ENCODE data around the gene CCDC43. TPM values are rescaled to one million over a fixed set of nuclear protein-coding genes. Genes with fewer than 3 reads are reported as not detected.

CCDC43 gene
- total RNA-seq, 4 donors from 2014 or later: 12.9 to 20.7 (median 14.0) TPM

- no peak for TF ChIP-seq CTCF (IDR thresholded peaks at IDR 0.05; ENCODE audit: low read depth)
Observed at GRCh38 chr17:44655983-44656710, 33.4 kb downstream of the CCDC43 start, which contains the start of gene MEIOC. MEIOC (plus strand) TSS chr17:44656468; CDS start chr17:44656614, 146 bp downstream.

GRCh38 chr17:44653954-44654353, 35.6 kb downstream of the CCDC43 start:
- no peak for TF ChIP-seq CTCF (IDR thresholded peaks at IDR 0.05; ENCODE audit: low read depth)

GRCh38 chr17:44653384-44653783, 36.2 kb downstream of the CCDC43 start:
- TF ChIP-seq CTCF (IDR thresholded peaks at IDR 0.05; ENCODE audit: low read depth): no peak

- TF ChIP-seq CTCF (IDR thresholded peaks at IDR 0.05; ENCODE audit: low read depth): no peak
Observed at GRCh38 chr17:44652727-44653126, 36.8 kb downstream of the CCDC43 start.

GRCh38 chr17:44651228-44651627, 38.3 kb downstream of the CCDC43 start:
- no peak for TF ChIP-seq CTCF (IDR thresholded peaks at IDR 0.05; ENCODE audit: low read depth)

GRCh38 chr17:44648963-44649362, 40.6 kb downstream of the CCDC43 start:
- TF ChIP-seq CTCF (IDR thresholded peaks at IDR 0.05; ENCODE audit: low read depth): no peak

GRCh38 chr17:44647736-44648135, 41.8 kb downstream of the CCDC43 start:
- no peak for TF ChIP-seq CTCF (IDR thresholded peaks at IDR 0.05; ENCODE audit: low read depth)
